Measurements from ENCODE around the gene PRKAR2A. TPM values are rescaled to one million over a fixed set of nuclear protein-coding genes. Genes with fewer than 3 reads are reported as not detected.

The PRKAR2A gene
- total and polyA plus RNA-seq, 10 of the 15 experiments (the other 5 are each of a cell fraction or from before 2014, with no cell fraction given), result 9.8 to 46.2 (median 13.2) TPM

- TF ChIP-seq, protein P1, sequence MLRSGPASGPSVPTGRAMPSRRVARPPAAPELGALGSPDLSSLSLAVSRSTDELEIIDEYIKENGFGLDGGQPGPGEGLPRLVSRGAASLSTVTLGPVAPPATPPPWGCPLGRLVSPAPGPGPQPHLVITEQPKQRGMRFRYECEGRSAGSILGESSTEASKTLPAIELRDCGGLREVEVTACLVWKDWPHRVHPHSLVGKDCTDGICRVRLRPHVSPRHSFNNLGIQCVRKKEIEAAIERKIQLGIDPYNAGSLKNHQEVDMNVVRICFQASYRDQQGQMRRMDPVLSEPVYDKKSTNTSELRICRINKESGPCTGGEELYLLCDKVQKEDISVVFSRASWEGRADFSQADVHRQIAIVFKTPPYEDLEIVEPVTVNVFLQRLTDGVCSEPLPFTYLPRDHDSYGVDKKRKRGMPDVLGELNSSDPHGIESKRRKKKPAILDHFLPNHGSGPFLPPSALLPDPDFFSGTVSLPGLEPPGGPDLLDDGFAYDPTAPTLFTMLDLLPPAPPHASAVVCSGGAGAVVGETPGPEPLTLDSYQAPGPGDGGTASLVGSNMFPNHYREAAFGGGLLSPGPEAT (IDR thresholded peaks at IDR 0.05; ENCODE audit: low read depth), result no peak
These were observed 15.4 kb upstream of the PRKAR2A start (continued) for GRCh38 chr3:48863122-48863521.

- 88% methylated on average over 2 of the region's 2 CpGs for WGBS (ENCODE audit: insufficient coverage, insufficient replicate concordance, low lambda C conversion rate, missing lambda C conversion rate)
- H3K27ac ChIP-seq (ENCODE audit: control insufficient read depth, insufficient read depth), result no peak overlapping the region
- in situ Hi-C loops (cut with MboI) (no loop called here), intact Hi-C loops (cut with micrococcal nuclease; ENCODE audit: unreplicated experiment) (no loop called here)
- H3K9ac ChIP-seq (ENCODE audit: control insufficient read depth, insufficient read depth, low read length), result no peak overlapping the region
- H3K4me3 ChIP-seq, result no peak overlapping the region
- POLR2A ChIA-PET, result no interaction called here
- H2AFZ ChIP-seq (ENCODE audit: control insufficient read depth, low read depth, low read length), result no peak overlapping the region
- no peaks in the 10 kb centered on the region for H3K4me1 ChIP-seq (ENCODE audit: control insufficient read depth, insufficient read depth, low read length)
- TF ChIP-seq ZSCAN29 (IDR thresholded peaks at IDR 0.05) (no peak), CHD4 (IDR thresholded peaks at IDR 0.05) (no peak)
- TF ChIP-seq, protein P2, sequence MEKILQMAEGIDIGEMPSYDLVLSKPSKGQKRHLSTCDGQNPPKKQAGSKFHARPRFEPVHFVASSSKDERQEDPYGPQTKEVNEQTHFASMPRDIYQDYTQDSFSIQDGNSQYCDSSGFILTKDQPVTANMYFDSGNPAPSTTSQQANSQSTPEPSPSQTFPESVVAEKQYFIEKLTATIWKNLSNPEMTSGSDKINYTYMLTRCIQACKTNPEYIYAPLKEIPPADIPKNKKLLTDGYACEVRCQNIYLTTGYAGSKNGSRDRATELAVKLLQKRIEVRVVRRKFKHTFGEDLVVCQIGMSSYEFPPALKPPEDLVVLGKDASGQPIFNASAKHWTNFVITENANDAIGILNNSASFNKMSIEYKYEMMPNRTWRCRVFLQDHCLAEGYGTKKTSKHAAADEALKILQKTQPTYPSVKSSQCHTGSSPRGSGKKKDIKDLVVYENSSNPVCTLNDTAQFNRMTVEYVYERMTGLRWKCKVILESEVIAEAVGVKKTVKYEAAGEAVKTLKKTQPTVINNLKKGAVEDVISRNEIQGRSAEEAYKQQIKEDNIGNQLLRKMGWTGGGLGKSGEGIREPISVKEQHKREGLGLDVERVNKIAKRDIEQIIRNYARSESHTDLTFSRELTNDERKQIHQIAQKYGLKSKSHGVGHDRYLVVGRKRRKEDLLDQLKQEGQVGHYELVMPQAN (conservative IDR thresholded peaks at IDR 0.05), result no peak
- TF ChIP-seq, protein P3, sequence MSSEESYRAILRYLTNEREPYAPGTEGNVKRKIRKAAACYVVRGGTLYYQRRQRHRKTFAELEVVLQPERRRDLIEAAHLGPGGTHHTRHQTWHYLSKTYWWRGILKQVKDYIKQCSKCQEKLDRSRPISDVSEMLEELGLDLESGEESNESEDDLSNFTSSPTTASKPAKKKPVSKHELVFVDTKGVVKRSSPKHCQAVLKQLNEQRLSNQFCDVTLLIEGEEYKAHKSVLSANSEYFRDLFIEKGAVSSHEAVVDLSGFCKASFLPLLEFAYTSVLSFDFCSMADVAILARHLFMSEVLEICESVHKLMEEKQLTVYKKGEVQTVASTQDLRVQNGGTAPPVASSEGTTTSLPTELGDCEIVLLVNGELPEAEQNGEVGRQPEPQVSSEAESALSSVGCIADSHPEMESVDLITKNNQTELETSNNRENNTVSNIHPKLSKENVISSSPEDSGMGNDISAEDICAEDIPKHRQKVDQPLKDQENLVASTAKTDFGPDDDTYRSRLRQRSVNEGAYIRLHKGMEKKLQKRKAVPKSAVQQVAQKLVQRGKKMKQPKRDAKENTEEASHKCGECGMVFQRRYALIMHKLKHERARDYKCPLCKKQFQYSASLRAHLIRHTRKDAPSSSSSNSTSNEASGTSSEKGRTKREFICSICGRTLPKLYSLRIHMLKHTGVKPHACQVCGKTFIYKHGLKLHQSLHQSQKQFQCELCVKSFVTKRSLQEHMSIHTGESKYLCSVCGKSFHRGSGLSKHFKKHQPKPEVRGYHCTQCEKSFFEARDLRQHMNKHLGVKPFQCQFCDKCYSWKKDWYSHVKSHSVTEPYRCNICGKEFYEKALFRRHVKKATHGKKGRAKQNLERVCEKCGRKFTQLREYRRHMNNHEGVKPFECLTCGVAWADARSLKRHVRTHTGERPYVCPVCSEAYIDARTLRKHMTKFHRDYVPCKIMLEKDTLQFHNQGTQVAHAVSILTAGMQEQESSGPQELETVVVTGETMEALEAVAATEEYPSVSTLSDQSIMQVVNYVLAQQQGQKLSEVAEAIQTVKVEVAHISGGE (CRISPR knock-in tag; IDR thresholded peaks at IDR 0.05), result no peak
- TF ChIP-seq, protein P4, sequence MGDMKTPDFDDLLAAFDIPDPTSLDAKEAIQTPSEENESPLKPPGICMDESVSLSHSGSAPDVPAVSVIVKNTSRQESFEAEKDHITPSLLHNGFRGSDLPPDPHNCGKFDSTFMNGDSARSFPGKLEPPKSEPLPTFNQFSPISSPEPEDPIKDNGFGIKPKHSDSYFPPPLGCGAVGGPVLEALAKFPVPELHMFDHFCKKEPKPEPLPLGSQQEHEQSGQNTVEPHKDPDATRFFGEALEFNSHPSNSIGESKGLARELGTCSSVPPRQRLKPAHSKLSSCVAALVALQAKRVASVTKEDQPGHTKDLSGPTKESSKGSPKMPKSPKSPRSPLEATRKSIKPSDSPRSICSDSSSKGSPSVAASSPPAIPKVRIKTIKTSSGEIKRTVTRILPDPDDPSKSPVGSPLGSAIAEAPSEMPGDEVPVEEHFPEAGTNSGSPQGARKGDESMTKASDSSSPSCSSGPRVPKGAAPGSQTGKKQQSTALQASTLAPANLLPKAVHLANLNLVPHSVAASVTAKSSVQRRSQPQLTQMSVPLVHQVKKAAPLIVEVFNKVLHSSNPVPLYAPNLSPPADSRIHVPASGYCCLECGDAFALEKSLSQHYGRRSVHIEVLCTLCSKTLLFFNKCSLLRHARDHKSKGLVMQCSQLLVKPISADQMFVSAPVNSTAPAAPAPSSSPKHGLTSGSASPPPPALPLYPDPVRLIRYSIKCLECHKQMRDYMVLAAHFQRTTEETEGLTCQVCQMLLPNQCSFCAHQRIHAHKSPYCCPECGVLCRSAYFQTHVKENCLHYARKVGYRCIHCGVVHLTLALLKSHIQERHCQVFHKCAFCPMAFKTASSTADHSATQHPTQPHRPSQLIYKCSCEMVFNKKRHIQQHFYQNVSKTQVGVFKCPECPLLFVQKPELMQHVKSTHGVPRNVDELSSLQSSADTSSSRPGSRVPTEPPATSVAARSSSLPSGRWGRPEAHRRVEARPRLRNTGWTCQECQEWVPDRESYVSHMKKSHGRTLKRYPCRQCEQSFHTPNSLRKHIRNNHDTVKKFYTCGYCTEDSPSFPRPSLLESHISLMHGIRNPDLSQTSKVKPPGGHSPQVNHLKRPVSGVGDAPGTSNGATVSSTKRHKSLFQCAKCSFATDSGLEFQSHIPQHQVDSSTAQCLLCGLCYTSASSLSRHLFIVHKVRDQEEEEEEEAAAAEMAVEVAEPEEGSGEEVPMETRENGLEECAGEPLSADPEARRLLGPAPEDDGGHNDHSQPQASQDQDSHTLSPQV (IDR thresholded peaks at IDR 0.05), result no peak
- CTCF ChIA-PET, result no interaction called here
- no peak overlapping the region for H3K4me2 ChIP-seq (ENCODE audit: control insufficient read depth, insufficient read depth)
- no peaks in the 10 kb centered on the region for H3K27me3 ChIP-seq (replicated peaks in 1 of 2; ENCODE audit: control insufficient read depth in 2 of 2, insufficient read depth in 2 of 2, low read length in 1 of 2)
- SMC1A ChIA-PET (ENCODE audit: uncharacterized antibody, unreplicated experiment), result no interaction called here
- FAIRE-seq (no peak), DNase-seq (ENCODE audit: low read depth, low spot score) (no peak), ATAC-seq (no peak)
- no peaks in the 10 kb centered on the region for H4K20me1 ChIP-seq (ENCODE audit: control insufficient read depth, insufficient read depth)
- no TSS peak for BruUV-seq (replicated peaks)
- H3K9me3 ChIP-seq (replicated peaks; ENCODE audit: control insufficient read depth, insufficient read depth, low read length), result no peaks in the 10 kb centered on the region
- no peaks in the 10 kb centered on the region for H3K79me2 ChIP-seq (ENCODE audit: control insufficient read depth, insufficient read depth, low read length)
- peaks cover 0 to 2% of the 10 kb centered on the region in 2 experiments; a peak in 2 of 4 replicates for H3K36me3 ChIP-seq (ENCODE audit: control insufficient read depth in 2 of 2, insufficient read depth in 2 of 2, low read length in 1 of 2)
- RAD21 ChIA-PET (ENCODE audit: unreplicated experiment), result no interaction called here
These were observed 11.5 kb upstream of the PRKAR2A start for GRCh38 chr3:48859206-48859605.
